ENCODE measurements around the gene CPT1B. TPM values are rescaled to one million over a fixed set of nuclear protein-coding genes. Genes with fewer than 3 reads are reported as not detected.

CPT1B gene
- total and polyA plus RNA-seq, 10 of the 15 experiments (the other 5 are each of a cell fraction or from before 2014, with no cell fraction given) = 3.5 to 54.0 (median 21.7) TPM

DNA sequence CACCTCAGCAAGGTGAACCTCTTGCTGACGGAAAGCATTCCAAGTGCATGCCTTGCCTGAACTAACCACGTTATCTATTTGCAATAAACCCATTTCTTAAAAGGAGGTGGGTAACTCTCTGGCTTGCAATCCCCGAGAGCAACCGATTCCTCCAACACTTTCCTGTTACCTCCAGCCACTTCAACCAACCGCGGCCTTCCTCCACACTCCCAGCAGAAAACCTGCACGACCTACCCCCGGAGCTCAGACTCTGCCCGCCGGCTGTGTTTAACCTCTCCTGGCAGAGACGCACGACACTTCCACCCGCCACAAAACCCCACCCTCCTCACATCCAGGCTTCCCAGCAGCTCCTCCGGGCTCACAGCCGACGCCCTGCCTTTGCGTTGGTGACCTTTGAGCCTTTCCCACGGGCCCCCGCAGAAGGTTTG lies 53.5 kb downstream of the CPT1B start:
- no peak for ATAC-seq
- ChIA-PET CTCF (interaction anchor here (0.8 to 3.5 kb wide), 14 partner anchors 10 to 184 kb away, joined by 3 to 38 read pairs (median 8); partner anchors contain the start of genes LMF2, NCAPH2 and SYCE3), POLR2A (interaction anchor here (0.5 to 6.5 kb wide), 11 partner anchors 9 to 210 kb away, joined by 3 to 232 read pairs (median 10); partner anchors contain the start of genes KLHDC7B, LMF2, NCAPH2 and SYCE3), SMC1A (ENCODE audit: uncharacterized antibody, unreplicated experiment) (interaction anchor here (0.7 to 5.8 kb wide), 9 partner anchors 11 to 96 kb away, joined by 3 to 58 read pairs (median 8); partner anchors contain the start of genes CHKB, LMF2, NCAPH2 and SYCE3), RAD21 (ENCODE audit: unreplicated experiment) (interaction anchor here (0.8 to 6.3 kb wide), 10 partner anchors 11 to 126 kb away, joined by 3 to 106 read pairs (median 12); partner anchors contain the start of genes LMF2, NCAPH2 and SYCE3)
- no peak for TF ChIP-seq WRNIP1 (IDR thresholded peaks at IDR 0.05; ENCODE audit: borderline replicate concordance, low read depth, low read length)
- TF ChIP-seq ZBED1 (IDR thresholded peaks at IDR 0.05; ENCODE audit: borderline replicate concordance) = 0 out of 2 replicates have a peak, but pooled peaks have one; percentile 10
- TF ChIP-seq, protein P1, sequence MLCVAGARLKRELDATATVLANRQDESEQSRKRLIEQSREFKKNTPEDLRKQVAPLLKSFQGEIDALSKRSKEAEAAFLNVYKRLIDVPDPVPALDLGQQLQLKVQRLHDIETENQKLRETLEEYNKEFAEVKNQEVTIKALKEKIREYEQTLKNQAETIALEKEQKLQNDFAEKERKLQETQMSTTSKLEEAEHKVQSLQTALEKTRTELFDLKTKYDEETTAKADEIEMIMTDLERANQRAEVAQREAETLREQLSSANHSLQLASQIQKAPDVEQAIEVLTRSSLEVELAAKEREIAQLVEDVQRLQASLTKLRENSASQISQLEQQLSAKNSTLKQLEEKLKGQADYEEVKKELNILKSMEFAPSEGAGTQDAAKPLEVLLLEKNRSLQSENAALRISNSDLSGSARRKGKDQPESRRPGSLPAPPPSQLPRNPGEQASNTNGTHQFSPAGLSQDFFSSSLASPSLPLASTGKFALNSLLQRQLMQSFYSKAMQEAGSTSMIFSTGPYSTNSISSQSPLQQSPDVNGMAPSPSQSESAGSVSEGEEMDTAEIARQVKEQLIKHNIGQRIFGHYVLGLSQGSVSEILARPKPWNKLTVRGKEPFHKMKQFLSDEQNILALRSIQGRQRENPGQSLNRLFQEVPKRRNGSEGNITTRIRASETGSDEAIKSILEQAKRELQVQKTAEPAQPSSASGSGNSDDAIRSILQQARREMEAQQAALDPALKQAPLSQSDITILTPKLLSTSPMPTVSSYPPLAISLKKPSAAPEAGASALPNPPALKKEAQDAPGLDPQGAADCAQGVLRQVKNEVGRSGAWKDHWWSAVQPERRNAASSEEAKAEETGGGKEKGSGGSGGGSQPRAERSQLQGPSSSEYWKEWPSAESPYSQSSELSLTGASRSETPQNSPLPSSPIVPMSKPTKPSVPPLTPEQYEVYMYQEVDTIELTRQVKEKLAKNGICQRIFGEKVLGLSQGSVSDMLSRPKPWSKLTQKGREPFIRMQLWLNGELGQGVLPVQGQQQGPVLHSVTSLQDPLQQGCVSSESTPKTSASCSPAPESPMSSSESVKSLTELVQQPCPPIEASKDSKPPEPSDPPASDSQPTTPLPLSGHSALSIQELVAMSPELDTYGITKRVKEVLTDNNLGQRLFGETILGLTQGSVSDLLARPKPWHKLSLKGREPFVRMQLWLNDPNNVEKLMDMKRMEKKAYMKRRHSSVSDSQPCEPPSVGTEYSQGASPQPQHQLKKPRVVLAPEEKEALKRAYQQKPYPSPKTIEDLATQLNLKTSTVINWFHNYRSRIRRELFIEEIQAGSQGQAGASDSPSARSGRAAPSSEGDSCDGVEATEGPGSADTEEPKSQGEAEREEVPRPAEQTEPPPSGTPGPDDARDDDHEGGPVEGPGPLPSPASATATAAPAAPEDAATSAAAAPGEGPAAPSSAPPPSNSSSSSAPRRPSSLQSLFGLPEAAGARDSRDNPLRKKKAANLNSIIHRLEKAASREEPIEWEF (IDR thresholded peaks at IDR 0.05; ENCODE audit: insufficient replicate concordance, low read depth, low read length) = peak; percentile 33
- TF ChIP-seq POLR2AphosphoS5 (IDR thresholded peaks at IDR 0.05; ENCODE audit: low read length) = peak; percentile 3; the same call in 1 of the 2 replicates
- TF ChIP-seq, protein P2, sequence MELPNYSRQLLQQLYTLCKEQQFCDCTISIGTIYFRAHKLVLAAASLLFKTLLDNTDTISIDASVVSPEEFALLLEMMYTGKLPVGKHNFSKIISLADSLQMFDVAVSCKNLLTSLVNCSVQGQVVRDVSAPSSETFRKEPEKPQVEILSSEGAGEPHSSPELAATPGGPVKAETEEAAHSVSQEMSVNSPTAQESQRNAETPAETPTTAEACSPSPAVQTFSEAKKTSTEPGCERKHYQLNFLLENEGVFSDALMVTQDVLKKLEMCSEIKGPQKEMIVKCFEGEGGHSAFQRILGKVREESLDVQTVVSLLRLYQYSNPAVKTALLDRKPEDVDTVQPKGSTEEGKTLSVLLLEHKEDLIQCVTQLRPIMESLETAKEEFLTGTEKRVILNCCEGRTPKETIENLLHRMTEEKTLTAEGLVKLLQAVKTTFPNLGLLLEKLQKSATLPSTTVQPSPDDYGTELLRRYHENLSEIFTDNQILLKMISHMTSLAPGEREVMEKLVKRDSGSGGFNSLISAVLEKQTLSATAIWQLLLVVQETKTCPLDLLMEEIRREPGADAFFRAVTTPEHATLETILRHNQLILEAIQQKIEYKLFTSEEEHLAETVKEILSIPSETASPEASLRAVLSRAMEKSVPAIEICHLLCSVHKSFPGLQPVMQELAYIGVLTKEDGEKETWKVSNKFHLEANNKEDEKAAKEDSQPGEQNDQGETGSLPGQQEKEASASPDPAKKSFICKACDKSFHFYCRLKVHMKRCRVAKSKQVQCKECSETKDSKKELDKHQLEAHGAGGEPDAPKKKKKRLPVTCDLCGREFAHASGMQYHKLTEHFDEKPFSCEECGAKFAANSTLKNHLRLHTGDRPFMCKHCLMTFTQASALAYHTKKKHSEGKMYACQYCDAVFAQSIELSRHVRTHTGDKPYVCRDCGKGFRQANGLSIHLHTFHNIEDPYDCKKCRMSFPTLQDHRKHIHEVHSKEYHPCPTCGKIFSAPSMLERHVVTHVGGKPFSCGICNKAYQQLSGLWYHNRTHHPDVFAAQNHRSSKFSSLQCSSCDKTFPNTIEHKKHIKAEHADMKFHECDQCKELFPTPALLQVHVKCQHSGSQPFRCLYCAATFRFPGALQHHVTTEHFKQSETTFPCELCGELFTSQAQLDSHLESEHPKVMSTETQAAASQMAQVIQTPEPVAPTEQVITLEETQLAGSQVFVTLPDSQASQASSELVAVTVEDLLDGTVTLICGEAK (IDR thresholded peaks at IDR 0.05; ENCODE audit: borderline replicate concordance) = no peak
- H3K79me2 ChIP-seq (ENCODE audit: control insufficient read depth, insufficient read depth, low read length) = peaks cover 46% of the 10 kb centered on the region
- in situ Hi-C loops (cut with MboI) = loop anchor here (5.0 kb wide), 1 partner anchor 98 kb away; no protein-coding TSS in a partner anchor
- FAIRE-seq = no peak
- H3K9me3 ChIP-seq (replicated peaks; ENCODE audit: control insufficient read depth, insufficient read depth, low read length) = no peaks in the 10 kb centered on the region
- WGBS (ENCODE audit: insufficient coverage, insufficient replicate concordance, low lambda C conversion rate, missing lambda C conversion rate) = 1% methylated on average over 19 of the region's 19 CpGs
- H3K4me1 ChIP-seq (ENCODE audit: control insufficient read depth, insufficient read depth, low read length) = peaks cover 16% of the 10 kb centered on the region
- H3K4me2 ChIP-seq (ENCODE audit: control insufficient read depth, insufficient read depth) = peak overlapping the region; percentile 97
- intact Hi-C loops (cut with micrococcal nuclease; ENCODE audit: unreplicated experiment) = loop anchor here (5.0 kb wide), 2 partner anchors 38 to 58 kb away; partner anchors contain the start of genes CHKB and SYCE3
- no peaks in the 10 kb centered on the region for H3K27me3 ChIP-seq (replicated peaks in 1 of 2; ENCODE audit: control insufficient read depth in 2 of 2, insufficient read depth in 2 of 2, low read length in 1 of 2)
- DNase-seq (ENCODE audit: low read depth, low spot score) = no peak
- no peaks in the 10 kb centered on the region for H4K20me1 ChIP-seq (ENCODE audit: control insufficient read depth, insufficient read depth)
- peak overlapping the region; percentile 74 for H3K4me3 ChIP-seq
- H3K36me3 ChIP-seq (ENCODE audit: control insufficient read depth in 2 of 2, insufficient read depth in 2 of 2, low read length in 1 of 2) = peaks cover 5 to 31% of the 10 kb centered on the region in 2 experiments; a peak in 3 of 4 replicates
- no TSS peak for BruUV-seq (replicated peaks)
- H3K9ac ChIP-seq (ENCODE audit: control insufficient read depth, insufficient read depth, low read length) = peak overlapping the region; percentile 94
- no peak overlapping the region for H2AFZ ChIP-seq (ENCODE audit: control insufficient read depth, low read depth, low read length)
- H3K27ac ChIP-seq (ENCODE audit: control insufficient read depth, insufficient read depth) = peak overlapping the region; percentile 94
